ENCODE measurements around the gene CES2.
"Not testable (repeated sequence)": the region's sequence is repeated elsewhere in the genome, so short reads cannot be mapped to it uniquely, and the experiment has no call there.

CES2 gene

GRCh38 chr16:66943426-66944053, 8.2 kb downstream of the CES2 start:
- H3K9me3 Mint-ChIP-seq = no peaks in the 10 kb centered on the region
- intact Hi-C loops (cut with micrococcal nuclease) = no loop called here
- H3K36me3 Mint-ChIP-seq (ENCODE audit: low read depth) = peaks cover 63% of the 10 kb centered on the region

GRCh38 chr16:66944054-66944441, 8.7 kb downstream of the CES2 start:
- H3K27me3 Mint-ChIP-seq = peaks cover 21% of the 10 kb centered on the region

More at GRCh38 chr16:66943426-66944053, 8.2 kb downstream of the CES2 start:
- H3K4me1 Mint-ChIP-seq (ENCODE audit: low read depth) = peaks cover 19% of the 10 kb centered on the region
- H3K4me3 Mint-ChIP-seq = no peak overlapping the region
- no peak overlapping the region for H3K27ac Mint-ChIP-seq
- peaks cover 16% of the 10 kb centered on the region for H3K27me3 Mint-ChIP-seq

GRCh38 chr16:66944971-66945370, 9.7 kb downstream of the CES2 start:
- not testable (repeated sequence) for H3K4me3 Mint-ChIP-seq, H3K9me3 Mint-ChIP-seq, H3K27ac Mint-ChIP-seq
- peaks cover 30% of the 10 kb centered on the region for H3K27me3 Mint-ChIP-seq
- peaks cover 49% of the 10 kb centered on the region for H3K36me3 Mint-ChIP-seq (ENCODE audit: low read depth)
- H3K4me1 Mint-ChIP-seq (ENCODE audit: low read depth) = peaks cover 26% of the 10 kb centered on the region
- intact Hi-C loops (cut with micrococcal nuclease) = loop anchor here (5.0 kb wide), 1 partner anchor 242 kb away; no protein-coding TSS in a partner anchor

More at GRCh38 chr16:66944054-66944441, 8.7 kb downstream of the CES2 start:
- Mint-ChIP-seq H3K27ac (no peak overlapping the region), H3K4me3 (no peak overlapping the region), H3K9me3 (no peaks in the 10 kb centered on the region), H3K4me1 (ENCODE audit: low read depth) (peaks cover 24% of the 10 kb centered on the region), H3K36me3 (ENCODE audit: low read depth) (peaks cover 58% of the 10 kb centered on the region)
- intact Hi-C loops (cut with micrococcal nuclease) = no loop called here

- peaks cover 39% of the 10 kb centered on the region for H3K36me3 Mint-ChIP-seq (ENCODE audit: low read depth)
- no peak overlapping the region for H3K4me3 Mint-ChIP-seq
- no peak overlapping the region for H3K27ac Mint-ChIP-seq
- peaks cover 37% of the 10 kb centered on the region for H3K27me3 Mint-ChIP-seq
- intact Hi-C loops (cut with micrococcal nuclease) = loop anchor here (5.0 kb wide), 1 partner anchor 241 kb away; no protein-coding TSS in a partner anchor
- peaks cover 26% of the 10 kb centered on the region for H3K4me1 Mint-ChIP-seq (ENCODE audit: low read depth)
- H3K9me3 Mint-ChIP-seq = no peaks in the 10 kb centered on the region
Observed at GRCh38 chr16:66945939-66946338, 10.6 kb downstream of the CES2 start.

GRCh38 chr16:66946541-66946940, 11.2 kb downstream of the CES2 start:
- Mint-ChIP-seq H3K36me3 (ENCODE audit: low read depth) (peaks cover 33% of the 10 kb centered on the region), H3K27ac (no peak overlapping the region), H3K27me3 (peaks cover 43% of the 10 kb centered on the region), H3K4me3 (no peak overlapping the region), H3K4me1 (ENCODE audit: low read depth) (peaks cover 26% of the 10 kb centered on the region), H3K9me3 (no peaks in the 10 kb centered on the region)
- intact Hi-C loops (cut with micrococcal nuclease) = loop anchor here (5.0 kb wide), 1 partner anchor 241 kb away; no protein-coding TSS in a partner anchor

- Mint-ChIP-seq H3K27me3 (peaks cover 47% of the 10 kb centered on the region), H3K4me3 (no peak overlapping the region), H3K36me3 (ENCODE audit: low read depth) (peaks cover 29% of the 10 kb centered on the region), H3K27ac (no peak overlapping the region), H3K4me1 (ENCODE audit: low read depth) (peaks cover 26% of the 10 kb centered on the region), H3K9me3 (no peaks in the 10 kb centered on the region)
- intact Hi-C loops (cut with micrococcal nuclease) = loop anchor here (5.0 kb wide), 1 partner anchor 240 kb away; no protein-coding TSS in a partner anchor
Observed at GRCh38 chr16:66946974-66947301, 11.6 kb downstream of the CES2 start.

- Mint-ChIP-seq H3K4me1 (ENCODE audit: low read depth) (peaks cover 26% of the 10 kb centered on the region), H3K27me3 (peaks cover 52% of the 10 kb centered on the region), H3K36me3 (ENCODE audit: low read depth) (peaks cover 24% of the 10 kb centered on the region), H3K4me3 (peak overlapping the region; percentile 75), H3K9me3 (no peaks in the 10 kb centered on the region), H3K27ac (no peak overlapping the region)
- intact Hi-C loops (cut with micrococcal nuclease) = loop anchor here (5.0 kb wide), 1 partner anchor 240 kb away; no protein-coding TSS in a partner anchor
Observed at GRCh38 chr16:66947302-66948065, 12.2 kb downstream of the CES2 start.

GRCh38 chr16:66948134-66948836, 13.0 kb downstream of the CES2 start:
- peaks cover 26% of the 10 kb centered on the region for H3K4me1 Mint-ChIP-seq (ENCODE audit: low read depth)
- H3K36me3 Mint-ChIP-seq (ENCODE audit: low read depth) = peaks cover 16% of the 10 kb centered on the region
- H3K27me3 Mint-ChIP-seq = peaks cover 57% of the 10 kb centered on the region
- no peak overlapping the region for H3K27ac Mint-ChIP-seq
- no peaks in the 10 kb centered on the region for H3K9me3 Mint-ChIP-seq
- intact Hi-C loops (cut with micrococcal nuclease) = loop anchor here (5.0 kb wide), 1 partner anchor 239 kb away; no protein-coding TSS in a partner anchor
- H3K4me3 Mint-ChIP-seq = peak overlapping the region; percentile 75

GRCh38 chr16:66948837-66949225, 13.5 kb downstream of the CES2 start:
- intact Hi-C loops (cut with micrococcal nuclease) = loop anchor here (5.0 kb wide), 1 partner anchor 238 kb away; no protein-coding TSS in a partner anchor
- peaks cover 62% of the 10 kb centered on the region for H3K27me3 Mint-ChIP-seq
- no peaks in the 10 kb centered on the region for H3K9me3 Mint-ChIP-seq
- no peak overlapping the region for H3K27ac Mint-ChIP-seq
- H3K36me3 Mint-ChIP-seq (ENCODE audit: low read depth) = peaks cover 10% of the 10 kb centered on the region
- peaks cover 26% of the 10 kb centered on the region for H3K4me1 Mint-ChIP-seq (ENCODE audit: low read depth)
- peak overlapping the region; percentile 75 for H3K4me3 Mint-ChIP-seq

- no peak overlapping the region for H3K4me3 Mint-ChIP-seq
Observed at GRCh38 chr16:66949472-66949871, 14.2 kb downstream of the CES2 start.

GRCh38 chr16:66950437-66950836, 15.1 kb downstream of the CES2 start:
- H3K9me3 Mint-ChIP-seq = no peaks in the 10 kb centered on the region
- H3K4me1 Mint-ChIP-seq (ENCODE audit: low read depth) = peaks cover 26% of the 10 kb centered on the region
- intact Hi-C loops (cut with micrococcal nuclease) = no loop called here
- H3K36me3 Mint-ChIP-seq (ENCODE audit: low read depth) = no peaks in the 10 kb centered on the region
- H3K27ac Mint-ChIP-seq = no peak overlapping the region
- H3K27me3 Mint-ChIP-seq = peaks cover 65% of the 10 kb centered on the region
- H3K4me3 Mint-ChIP-seq = no peak overlapping the region

More at GRCh38 chr16:66949472-66949871, 14.2 kb downstream of the CES2 start:
- H3K9me3 Mint-ChIP-seq = no peaks in the 10 kb centered on the region
- H3K27me3 Mint-ChIP-seq = peaks cover 65% of the 10 kb centered on the region
- no peak overlapping the region for H3K27ac Mint-ChIP-seq
- intact Hi-C loops (cut with micrococcal nuclease) = loop anchor here (5.0 kb wide), 1 partner anchor 238 kb away; no protein-coding TSS in a partner anchor
- H3K4me1 Mint-ChIP-seq (ENCODE audit: low read depth) = peaks cover 26% of the 10 kb centered on the region
- H3K36me3 Mint-ChIP-seq (ENCODE audit: low read depth) = peaks cover 4% of the 10 kb centered on the region

- no peak overlapping the region for H3K27ac Mint-ChIP-seq
- intact Hi-C loops (cut with micrococcal nuclease) = no loop called here
- H3K9me3 Mint-ChIP-seq = no peaks in the 10 kb centered on the region
- peaks cover 65% of the 10 kb centered on the region for H3K27me3 Mint-ChIP-seq
- H3K4me3 Mint-ChIP-seq = no peak overlapping the region
- peaks cover 26% of the 10 kb centered on the region for H3K4me1 Mint-ChIP-seq (ENCODE audit: low read depth)
- no peaks in the 10 kb centered on the region for H3K36me3 Mint-ChIP-seq (ENCODE audit: low read depth)
Observed at GRCh38 chr16:66950971-66951790, 15.9 kb downstream of the CES2 start.

- Mint-ChIP-seq H3K4me3 (no peak overlapping the region), H3K9me3 (no peaks in the 10 kb centered on the region), H3K27ac (no peak overlapping the region), H3K4me1 (ENCODE audit: low read depth) (peaks cover 17% of the 10 kb centered on the region), H3K36me3 (ENCODE audit: low read depth) (no peaks in the 10 kb centered on the region), H3K27me3 (peaks cover 58% of the 10 kb centered on the region)
- intact Hi-C loops (cut with micrococcal nuclease) = no loop called here
Observed at GRCh38 chr16:66952430-66953110, 17.3 kb downstream of the CES2 start.

Data from dendritic cell treated with granulocyte-macrophage colony-stimulating factor and Interleukin-4, amounts not matched to agents 40 ng/mL and 50 ng/mL, for 4 days (primary cell).